SK-N-SH treated with all-trans-retinoic acid at 6 μM for 48 hours (cell line): ENCODE measurements around the gene PLCB1.

ENCODE experiments used
- ATAC-seq: fragments of 200-7000 bp; cut with Tn5 transposase; 3 replicates; pipeline ENCODE4 v1.9.1; 2020; ENCODE audit warnings: mild to moderate bottlenecking, moderate library complexity
- ARNTL ChIP-seq: fragments of 450-650 bp; formaldehyde crosslinking; IDR thresholded peaks from 2 replicates; pipeline ENCODE4 v1.5.0; 2020; ENCODE audit warnings: low read depth, mild to moderate bottlenecking, moderate library complexity, borderline replicate concordance
- BACH2 ChIP-seq: fragments of 250-450 bp; sonication (Bioruptor Pico); IDR thresholded peaks from 2 replicates; pipeline ENCODE4 v1.9.0; 2021; ENCODE audit warnings: mild to moderate bottlenecking, borderline replicate concordance
- CSDC2 ChIP-seq: fragments of 250-450 bp; sonication (Bioruptor Pico); IDR thresholded peaks from 2 replicates; pipeline ENCODE4 v1.5.0; 2020; ENCODE audit warnings: mild to moderate bottlenecking, moderate library complexity
- CSRNP3 ChIP-seq: fragments of 250-450 bp; sonication (Bioruptor Pico); IDR thresholded peaks from 2 replicates; pipeline ENCODE4 v1.5.1; 2021; ENCODE audit warnings: mild to moderate bottlenecking, moderate library complexity
- ESRRG ChIP-seq: fragments of 250-450 bp; sonication (Bioruptor Pico); IDR thresholded peaks from 2 replicates; pipeline ENCODE4 v1.6.1; 2021; ENCODE audit warnings: mild to moderate bottlenecking
- GLIS3 ChIP-seq: fragments of 250-450 bp; sonication (Bioruptor Pico); IDR thresholded peaks from 2 replicates; pipeline ENCODE4 v1.5.0; 2020; ENCODE audit warnings: mild to moderate bottlenecking, moderate library complexity
- ISL1 ChIP-seq: fragments of 250-450 bp; sonication (Bioruptor Pico); IDR thresholded peaks from 2 replicates; pipeline ENCODE4 v2.1.2; 2022; ENCODE audit warnings: mild to moderate bottlenecking, moderate library complexity
- OSR1 ChIP-seq: fragments of 250-450 bp; sonication (Bioruptor Pico); IDR thresholded peaks from 2 replicates; pipeline ENCODE4 v1.8.0; 2022; ENCODE audit warnings: moderate library complexity, mild to moderate bottlenecking, inconsistent platforms
- PATZ1 ChIP-seq: fragments of 250-450 bp; sonication (Bioruptor Pico); IDR thresholded peaks from 2 replicates; pipeline ENCODE4 v1.8.0; 2020; ENCODE audit warnings: mild to moderate bottlenecking, moderate library complexity, borderline replicate concordance
- PPARA ChIP-seq: fragments of 250-450 bp; sonication (Bioruptor Pico); IDR thresholded peaks from 2 replicates; pipeline ENCODE4 v1.5.0; 2020; ENCODE audit warnings: mild to moderate bottlenecking, borderline replicate concordance
- RARB ChIP-seq: fragments of 250-450 bp; sonication (Bioruptor Pico); IDR thresholded peaks from 2 replicates; pipeline ENCODE4 v1.8.0; 2021; ENCODE audit warnings: mild to moderate bottlenecking, moderate library complexity
- SNAI2 ChIP-seq: fragments of 250-450 bp; sonication (Bioruptor Pico); IDR thresholded peaks from 2 replicates; pipeline ENCODE4 v1.5.0; 2020; ENCODE audit warnings: mild to moderate bottlenecking, moderate library complexity
- TCF4 ChIP-seq: fragments of 250-450 bp; sonication (Bioruptor Pico); IDR thresholded peaks from 2 replicates; pipeline ENCODE4 v1.8.0; 2021; ENCODE audit warnings: mild to moderate bottlenecking, moderate library complexity, borderline replicate concordance
- TOX ChIP-seq: fragments of 250-450 bp; sonication (Bioruptor Pico); IDR thresholded peaks from 2 replicates; pipeline ENCODE4 v1.8.0; 2021; ENCODE audit warnings: mild to moderate bottlenecking, moderate library complexity, borderline replicate concordance
- ZC3H10 ChIP-seq: fragments of 250-450 bp; sonication (Bioruptor Pico); IDR thresholded peaks from 2 replicates; pipeline ENCODE4 v1.5.1; 2021; ENCODE audit warnings: mild to moderate bottlenecking, moderate library complexity
- ZFP3 ChIP-seq: fragments of 250-450 bp; sonication (Bioruptor Pico); IDR thresholded peaks from 2 replicates; pipeline ENCODE4 v1.5.0; 2020; ENCODE audit warnings: mild to moderate bottlenecking, moderate library complexity
- ZFP30 ChIP-seq: fragments of 450-650 bp; formaldehyde crosslinking; IDR thresholded peaks from 2 replicates; pipeline ENCODE4 v1.5.0; 2022; ENCODE audit warnings: mild to moderate bottlenecking, moderate library complexity
- ZNF70 ChIP-seq: fragments of 450-650 bp; formaldehyde crosslinking; IDR thresholded peaks from 2 replicates; pipeline ENCODE4 v1.5.0; 2020; ENCODE audit warnings: mild to moderate bottlenecking, moderate library complexity
- ZNF8 ChIP-seq: fragments of 450-650 bp; formaldehyde crosslinking; IDR thresholded peaks from 2 replicates; pipeline ENCODE4 v1.5.0; 2020; ENCODE audit warnings: mild to moderate bottlenecking, moderate library complexity
- TF ChIP-seq, protein P1 (sequence below): fragments of 250-450 bp; sonication (Bioruptor Pico); IDR thresholded peaks from 2 replicates; pipeline ENCODE4 v1.5.1; 2020; ENCODE audit warnings: low read depth, mild to moderate bottlenecking, moderate library complexity
- TF ChIP-seq, protein P2 (sequence below): fragments of 250-450 bp; sonication (Bioruptor Pico); IDR thresholded peaks from 2 replicates; pipeline ENCODE4 v1.5.0; 2020; ENCODE audit warnings: mild to moderate bottlenecking, moderate library complexity
- TF ChIP-seq, protein P3 (sequence below): fragments of 250-450 bp; sonication (Bioruptor Pico); IDR thresholded peaks from 2 replicates; pipeline ENCODE4 v1.8.0; 2021; ENCODE audit warnings: low read depth, mild to moderate bottlenecking, moderate library complexity, borderline replicate concordance

The PLCB1 gene

DNA sequence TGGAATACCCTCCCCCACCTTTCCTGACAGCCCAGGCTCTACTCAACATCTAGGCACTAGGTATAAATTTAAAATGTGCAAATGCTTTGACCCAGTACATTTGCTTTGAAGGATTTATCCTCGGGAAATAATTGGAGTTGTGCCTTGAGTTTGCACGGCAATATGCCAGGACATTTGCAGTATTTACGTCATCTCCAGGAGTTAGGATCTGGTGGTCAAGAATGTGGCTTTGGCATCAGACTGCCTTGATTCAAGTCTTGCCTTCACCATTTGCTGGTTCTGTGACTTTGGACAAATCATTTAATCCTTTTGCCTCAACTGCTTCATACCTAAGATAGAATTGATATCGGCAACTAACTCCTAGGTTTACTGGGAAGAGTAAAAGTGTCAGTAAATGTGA lies 169.6 kb downstream of the PLCB1 start:
- ATAC-seq: no peak
- TF ChIP-seq ZFP30 (no peak), BACH2 (CRISPR knock-in tag) (no peak), ISL1 (no peak), PPARA (CRISPR knock-in tag) (no peak), PATZ1 (CRISPR knock-in tag) (no peak), OSR1 (no peak), GLIS3 (no peak), ZNF70 (no peak), ZNF8 (CRISPR knock-in tag) (no peak), ZFP3 (no peak), RARB (CRISPR knock-in tag) (no peak), SNAI2 (CRISPR knock-in tag) (no peak), TOX (CRISPR knock-in tag) (no peak), ARNTL (CRISPR knock-in tag) (no peak), CSDC2 (CRISPR knock-in tag) (no peak), TCF4 (CRISPR knock-in tag) (no peak), ZC3H10 (no peak)
- TF ChIP-seq, protein P1, sequence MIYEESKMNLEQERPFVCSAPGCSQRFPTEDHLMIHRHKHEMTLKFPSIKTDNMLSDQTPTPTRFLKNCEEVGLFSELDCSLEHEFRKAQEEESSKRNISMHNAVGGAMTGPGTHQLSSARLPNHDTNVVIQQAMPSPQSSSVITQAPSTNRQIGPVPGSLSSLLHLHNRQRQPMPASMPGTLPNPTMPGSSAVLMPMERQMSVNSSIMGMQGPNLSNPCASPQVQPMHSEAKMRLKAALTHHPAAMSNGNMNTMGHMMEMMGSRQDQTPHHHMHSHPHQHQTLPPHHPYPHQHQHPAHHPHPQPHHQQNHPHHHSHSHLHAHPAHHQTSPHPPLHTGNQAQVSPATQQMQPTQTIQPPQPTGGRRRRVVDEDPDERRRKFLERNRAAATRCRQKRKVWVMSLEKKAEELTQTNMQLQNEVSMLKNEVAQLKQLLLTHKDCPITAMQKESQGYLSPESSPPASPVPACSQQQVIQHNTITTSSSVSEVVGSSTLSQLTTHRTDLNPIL (CRISPR knock-in tag): no peak
- TF ChIP-seq, protein P2, sequence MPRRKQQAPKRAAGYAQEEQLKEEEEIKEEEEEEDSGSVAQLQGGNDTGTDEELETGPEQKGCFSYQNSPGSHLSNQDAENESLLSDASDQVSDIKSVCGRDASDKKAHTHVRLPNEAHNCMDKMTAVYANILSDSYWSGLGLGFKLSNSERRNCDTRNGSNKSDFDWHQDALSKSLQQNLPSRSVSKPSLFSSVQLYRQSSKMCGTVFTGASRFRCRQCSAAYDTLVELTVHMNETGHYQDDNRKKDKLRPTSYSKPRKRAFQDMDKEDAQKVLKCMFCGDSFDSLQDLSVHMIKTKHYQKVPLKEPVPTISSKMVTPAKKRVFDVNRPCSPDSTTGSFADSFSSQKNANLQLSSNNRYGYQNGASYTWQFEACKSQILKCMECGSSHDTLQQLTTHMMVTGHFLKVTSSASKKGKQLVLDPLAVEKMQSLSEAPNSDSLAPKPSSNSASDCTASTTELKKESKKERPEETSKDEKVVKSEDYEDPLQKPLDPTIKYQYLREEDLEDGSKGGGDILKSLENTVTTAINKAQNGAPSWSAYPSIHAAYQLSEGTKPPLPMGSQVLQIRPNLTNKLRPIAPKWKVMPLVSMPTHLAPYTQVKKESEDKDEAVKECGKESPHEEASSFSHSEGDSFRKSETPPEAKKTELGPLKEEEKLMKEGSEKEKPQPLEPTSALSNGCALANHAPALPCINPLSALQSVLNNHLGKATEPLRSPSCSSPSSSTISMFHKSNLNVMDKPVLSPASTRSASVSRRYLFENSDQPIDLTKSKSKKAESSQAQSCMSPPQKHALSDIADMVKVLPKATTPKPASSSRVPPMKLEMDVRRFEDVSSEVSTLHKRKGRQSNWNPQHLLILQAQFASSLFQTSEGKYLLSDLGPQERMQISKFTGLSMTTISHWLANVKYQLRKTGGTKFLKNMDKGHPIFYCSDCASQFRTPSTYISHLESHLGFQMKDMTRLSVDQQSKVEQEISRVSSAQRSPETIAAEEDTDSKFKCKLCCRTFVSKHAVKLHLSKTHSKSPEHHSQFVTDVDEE (CRISPR knock-in tag): no peak
- TF ChIP-seq, all 23 proteins: peak for 0

DNA sequence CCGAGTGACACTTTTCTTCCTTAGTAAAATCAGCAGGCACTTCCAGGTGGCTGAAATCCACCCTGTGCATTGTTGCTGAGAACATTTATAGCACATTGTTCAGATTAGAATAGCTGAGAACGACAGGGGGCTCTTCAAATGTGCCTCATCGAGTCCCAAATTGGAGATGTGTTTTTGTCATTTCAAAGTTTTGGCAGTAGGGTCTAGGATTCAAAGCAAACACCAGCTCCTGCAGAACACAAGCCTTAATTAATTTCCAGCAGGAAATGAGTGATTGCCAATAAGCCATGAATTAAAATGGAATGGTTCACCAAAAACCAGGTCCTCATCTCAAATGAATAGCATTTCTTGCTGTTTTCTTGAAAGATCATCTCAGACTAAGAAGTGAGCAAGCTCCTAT lies 171.6 kb downstream of the PLCB1 start:
- no peak for TF ChIP-seq PPARA (CRISPR knock-in tag)
- TF ChIP-seq RARB (CRISPR knock-in tag): no peak
- TF ChIP-seq, protein P3, sequence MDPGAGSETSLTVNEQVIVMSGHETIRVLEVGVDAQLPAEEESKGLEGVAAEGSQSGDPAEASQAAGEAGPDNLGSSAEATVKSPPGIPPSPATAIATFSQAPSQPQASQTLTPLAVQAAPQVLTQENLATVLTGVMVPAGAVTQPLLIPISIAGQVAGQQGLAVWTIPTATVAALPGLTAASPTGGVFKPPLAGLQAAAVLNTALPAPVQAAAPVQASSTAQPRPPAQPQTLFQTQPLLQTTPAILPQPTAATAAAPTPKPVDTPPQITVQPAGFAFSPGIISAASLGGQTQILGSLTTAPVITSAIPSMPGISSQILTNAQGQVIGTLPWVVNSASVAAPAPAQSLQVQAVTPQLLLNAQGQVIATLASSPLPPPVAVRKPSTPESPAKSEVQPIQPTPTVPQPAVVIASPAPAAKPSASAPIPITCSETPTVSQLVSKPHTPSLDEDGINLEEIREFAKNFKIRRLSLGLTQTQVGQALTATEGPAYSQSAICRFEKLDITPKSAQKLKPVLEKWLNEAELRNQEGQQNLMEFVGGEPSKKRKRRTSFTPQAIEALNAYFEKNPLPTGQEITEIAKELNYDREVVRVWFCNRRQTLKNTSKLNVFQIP (CRISPR knock-in tag): no peak
- TF ChIP-seq ZFP30: no peak
- TF ChIP-seq BACH2 (CRISPR knock-in tag): no peak
- TF ChIP-seq GLIS3: no peak
- TF ChIP-seq TCF4 (CRISPR knock-in tag): no peak
- no peak for ATAC-seq

GRCh38 chr20:8304124-8304816 lies 172.2 kb downstream of the PLCB1 start:
- ATAC-seq: no peak
- TF ChIP-seq ZFP3: no peak
- TF ChIP-seq TOX (CRISPR knock-in tag): no peak
- TF ChIP-seq ESRRG (CRISPR knock-in tag): no peak
- no peak for TF ChIP-seq ZNF8 (CRISPR knock-in tag)
- TF ChIP-seq ARNTL (CRISPR knock-in tag): no peak
- TF ChIP-seq, protein P3 (CRISPR knock-in tag): no peak
- no peak for TF ChIP-seq CSRNP3 (CRISPR knock-in tag)
- TF ChIP-seq PATZ1 (CRISPR knock-in tag): no peak
- no peak for TF ChIP-seq CSDC2 (CRISPR knock-in tag)
- no peak for TF ChIP-seq TCF4 (CRISPR knock-in tag)
- no peak for TF ChIP-seq BACH2 (CRISPR knock-in tag)
- no peak for TF ChIP-seq ISL1
- TF ChIP-seq ZFP30: no peak
